SU-DHL-6 (cell line): ENCODE measurements around the gene PRR23E.

Source experiments
- EZH2phosphoT487 ChIP-seq: fragments of 200-600 bp; sonication (generic), shearing (Covaris generic); conservative IDR thresholded peaks from 2 replicates; pipeline ENCODE4 v1.6.1; 2018; ENCODE audit warnings: mild to moderate bottlenecking, antibody characterized with exemption, low read length, moderate library complexity, mixed read lengths
- TF ChIP-seq, protein P1 (sequence below): fragments of 200-600 bp; sonication (generic); IDR thresholded peaks from one replicate; pipeline ENCODE4 v1.5.1; 2017; ENCODE audit warnings: antibody characterized with exemption, mild to moderate bottlenecking, low read length, moderate library complexity; ENCODE audit not compliant: insufficient read depth, poor library complexity, severe bottlenecking

DNA sequence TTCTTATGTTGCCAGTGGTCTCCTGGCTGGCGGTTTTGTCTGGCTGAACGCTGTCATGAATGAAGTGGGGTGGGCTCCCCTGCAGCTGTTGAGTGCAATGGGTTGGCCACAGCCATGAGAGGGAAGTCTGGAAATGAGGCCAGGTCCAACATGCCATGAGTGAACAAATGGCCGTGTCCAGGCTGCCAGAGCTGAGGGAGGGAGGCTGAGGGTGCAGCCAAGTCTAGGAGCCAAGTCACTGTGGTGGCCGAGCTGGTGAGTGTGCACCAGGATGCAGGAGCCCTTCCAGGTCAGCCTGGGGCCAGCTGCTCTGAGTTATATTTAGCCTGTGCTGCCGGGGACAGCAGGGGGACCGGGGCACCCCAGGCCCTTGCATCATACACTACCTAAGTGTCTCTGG, 24.7 kb upstream of the PRR23E start:
- TF ChIP-seq, protein P1, sequence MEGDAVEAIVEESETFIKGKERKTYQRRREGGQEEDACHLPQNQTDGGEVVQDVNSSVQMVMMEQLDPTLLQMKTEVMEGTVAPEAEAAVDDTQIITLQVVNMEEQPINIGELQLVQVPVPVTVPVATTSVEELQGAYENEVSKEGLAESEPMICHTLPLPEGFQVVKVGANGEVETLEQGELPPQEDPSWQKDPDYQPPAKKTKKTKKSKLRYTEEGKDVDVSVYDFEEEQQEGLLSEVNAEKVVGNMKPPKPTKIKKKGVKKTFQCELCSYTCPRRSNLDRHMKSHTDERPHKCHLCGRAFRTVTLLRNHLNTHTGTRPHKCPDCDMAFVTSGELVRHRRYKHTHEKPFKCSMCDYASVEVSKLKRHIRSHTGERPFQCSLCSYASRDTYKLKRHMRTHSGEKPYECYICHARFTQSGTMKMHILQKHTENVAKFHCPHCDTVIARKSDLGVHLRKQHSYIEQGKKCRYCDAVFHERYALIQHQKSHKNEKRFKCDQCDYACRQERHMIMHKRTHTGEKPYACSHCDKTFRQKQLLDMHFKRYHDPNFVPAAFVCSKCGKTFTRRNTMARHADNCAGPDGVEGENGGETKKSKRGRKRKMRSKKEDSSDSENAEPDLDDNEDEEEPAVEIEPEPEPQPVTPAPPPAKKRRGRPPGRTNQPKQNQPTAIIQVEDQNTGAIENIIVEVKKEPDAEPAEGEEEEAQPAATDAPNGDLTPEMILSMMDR, result no peak
- no peak for TF ChIP-seq EZH2phosphoT487
